PFSK-1 (cell line): Measurements from ENCODE around the gene USF1.

Source experiments
- POLR2AphosphoS5 ChIP-seq: IDR thresholded peaks from 2 replicates; pipeline ENCODE4 v1.6.1; 2012; ENCODE audit warnings: low read depth, mild to moderate bottlenecking, control low read depth, low read length, moderate library complexity
- REST ChIP-seq, 2 experiments: IDR thresholded peaks; 2 replicates each; pipeline versions ENCODE4 v1.6.1 to v1.8.0; 2011 to 2012; ENCODE audit warnings: low read depth in 2 of 2, low read length in 2 of 2, control low read depth in 1 of 2, inconsistent platforms in 1 of 2, mild to moderate bottlenecking in 1 of 2, moderate library complexity in 1 of 2; ENCODE audit not compliant: insufficient read depth in 1 of 2

DNA sequence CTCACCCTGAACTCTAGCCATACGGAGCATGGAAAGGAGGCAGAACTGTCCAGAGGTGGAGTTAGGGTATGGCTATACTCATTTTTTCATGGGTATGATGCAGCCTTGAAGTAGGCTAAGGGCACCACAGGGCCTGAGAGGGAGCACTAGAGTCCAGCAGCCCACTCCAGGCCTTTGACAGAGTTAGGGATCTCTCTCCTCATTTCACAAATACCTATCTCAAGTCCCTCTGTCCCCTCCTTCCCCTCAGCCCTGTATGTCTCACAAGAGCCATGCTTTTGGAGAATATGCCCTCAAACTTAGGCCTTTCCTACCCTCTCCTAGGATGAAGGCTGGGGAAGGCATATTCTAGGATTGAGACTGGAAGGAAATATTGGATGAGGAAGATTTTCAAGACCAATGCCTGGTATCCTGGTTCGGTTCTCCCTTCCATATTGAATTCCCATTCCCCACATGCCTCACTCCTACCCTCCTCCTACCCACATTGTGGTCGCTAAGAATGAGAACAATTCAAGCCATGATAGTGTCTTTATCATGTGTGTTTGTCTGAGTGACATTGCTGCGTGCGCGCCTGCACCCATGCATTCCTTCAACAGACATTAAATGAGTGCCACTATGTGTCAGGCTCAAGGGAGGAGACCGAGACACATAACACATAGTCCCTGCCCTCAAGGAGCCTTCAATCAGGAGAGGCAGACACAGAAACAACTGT lies 46.2 kb upstream of the USF1 start:
- TF ChIP-seq POLR2AphosphoS5 (no peak), REST (IDR thresholded peaks at IDR 0.05; ENCODE audit: insufficient read depth in 1 of 2, low read depth in 2 of 2, low read length in 2 of 2) (no peak)
